Rectal smooth muscle tissue (tissue), 1 donor: Measurements from ENCODE around the gene JPH3.

Source experiments
- H3K27ac ChIP-seq: one replicate; pipeline ENCODE4 v1.7.0; 2013; ENCODE audit warnings: low read depth, low read length, inconsistent platforms
- H3K27me3 ChIP-seq: one replicate; pipeline ENCODE4 v1.7.0; 2013; ENCODE audit warnings: low read length; ENCODE audit not compliant: control insufficient read depth, insufficient read depth
- H3K36me3 ChIP-seq: one replicate; pipeline ENCODE4 v1.7.0; 2013; ENCODE audit warnings: low read length; ENCODE audit not compliant: control insufficient read depth, insufficient read depth
- H3K4me1 ChIP-seq: one replicate; pipeline ENCODE4 v1.7.0; 2013; ENCODE audit warnings: low read length; ENCODE audit not compliant: control insufficient read depth, insufficient read depth
- H3K4me3 ChIP-seq: one replicate; pipeline ENCODE4 v1.7.0; 2013; ENCODE audit warnings: low read length
- H3K9ac ChIP-seq: one replicate; pipeline ENCODE4 v1.7.0; 2013; ENCODE audit warnings: low read length

The JPH3 gene

DNA sequence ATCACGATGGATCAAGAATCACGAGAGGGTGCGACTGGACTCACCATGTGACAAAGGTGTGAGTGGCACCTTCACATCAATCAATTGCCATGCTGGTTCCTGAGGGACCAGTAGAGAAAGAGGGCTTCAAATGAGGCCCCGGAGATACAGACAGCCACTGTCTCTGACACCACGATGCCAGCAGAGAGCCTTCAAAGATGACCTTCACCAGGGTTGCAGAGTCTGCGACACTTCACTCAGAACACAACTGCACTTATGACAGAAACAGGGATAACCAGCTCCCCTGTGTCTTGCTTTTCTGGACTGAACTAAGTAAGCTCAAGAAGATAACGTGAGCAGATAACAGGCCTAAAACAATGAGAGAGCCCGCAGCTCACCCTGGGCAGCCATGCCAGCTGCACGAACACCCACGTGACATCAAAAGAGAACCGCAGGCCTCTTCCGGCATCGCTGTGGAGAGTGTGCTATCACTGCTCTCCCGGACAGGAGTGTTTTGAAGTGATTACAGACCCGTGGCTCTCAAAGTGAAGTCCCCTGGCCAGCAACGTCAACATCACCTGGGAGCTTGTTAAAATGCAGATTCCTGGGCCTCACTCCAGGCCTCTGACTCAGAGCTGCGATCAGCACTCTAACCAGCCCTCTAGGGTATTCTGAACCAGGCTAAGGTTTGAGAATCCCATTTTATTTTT, 127.1 kb downstream of the JPH3 start:
- Histone ChIP-seq H3K4me1 (no peaks in the 10 kb centered on the region), H3K27me3 (no peaks in the 10 kb centered on the region), H3K36me3 (peaks cover 19% of the 10 kb centered on the region), H3K9ac (no peak overlapping the region), H3K27ac (no peak overlapping the region), H3K4me3 (no peak overlapping the region)

DNA sequence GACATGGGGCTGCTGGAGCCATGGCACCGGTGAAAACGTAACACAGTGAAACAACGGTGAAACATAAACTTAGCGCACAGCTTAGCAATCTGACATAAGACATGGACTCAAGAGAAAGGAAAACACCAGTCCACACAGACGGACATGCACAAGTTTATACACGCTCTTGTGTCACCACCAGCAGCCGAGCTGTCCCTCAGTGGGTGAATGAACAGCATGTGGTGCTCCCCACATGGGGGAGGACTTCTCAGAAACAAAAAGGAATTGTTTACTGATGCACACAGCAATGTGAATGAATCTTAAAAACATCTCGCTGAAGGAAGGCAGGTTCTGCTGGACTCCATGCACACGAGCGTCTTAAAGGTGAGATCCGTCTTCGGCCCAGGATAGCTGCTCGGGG, 129.3 kb downstream of the JPH3 start:
- Histone ChIP-seq H3K27ac (no peak overlapping the region), H3K36me3 (peaks cover 24% of the 10 kb centered on the region), H3K27me3 (no peaks in the 10 kb centered on the region), H3K9ac (no peak overlapping the region), H3K4me3 (no peak overlapping the region), H3K4me1 (no peaks in the 10 kb centered on the region)

DNA sequence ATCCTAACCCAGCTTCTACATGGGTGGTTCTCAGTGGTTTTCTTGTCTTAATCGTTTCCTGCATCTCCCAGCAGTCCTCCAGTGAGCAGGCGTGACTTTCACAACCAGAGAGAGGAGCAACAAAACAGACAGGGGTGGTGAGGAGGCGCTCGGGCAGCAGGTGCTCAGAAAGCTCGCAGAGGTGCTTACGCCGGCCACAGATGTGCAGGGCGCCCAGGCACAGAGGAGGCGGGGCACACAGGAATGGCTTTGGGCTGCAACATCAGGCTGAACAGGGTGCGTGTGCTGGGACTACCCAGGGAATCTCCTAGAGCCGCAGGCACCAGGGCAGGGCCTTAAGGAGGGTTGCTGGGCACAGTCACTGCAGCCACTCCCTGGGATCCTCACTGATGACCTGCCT, 130.9 kb downstream of the JPH3 start:
- Histone ChIP-seq H3K4me3 (no peak overlapping the region), H3K27ac (no peak overlapping the region), H3K36me3 (peaks cover 16% of the 10 kb centered on the region), H3K27me3 (no peaks in the 10 kb centered on the region), H3K4me1 (no peaks in the 10 kb centered on the region), H3K9ac (no peak overlapping the region)

DNA sequence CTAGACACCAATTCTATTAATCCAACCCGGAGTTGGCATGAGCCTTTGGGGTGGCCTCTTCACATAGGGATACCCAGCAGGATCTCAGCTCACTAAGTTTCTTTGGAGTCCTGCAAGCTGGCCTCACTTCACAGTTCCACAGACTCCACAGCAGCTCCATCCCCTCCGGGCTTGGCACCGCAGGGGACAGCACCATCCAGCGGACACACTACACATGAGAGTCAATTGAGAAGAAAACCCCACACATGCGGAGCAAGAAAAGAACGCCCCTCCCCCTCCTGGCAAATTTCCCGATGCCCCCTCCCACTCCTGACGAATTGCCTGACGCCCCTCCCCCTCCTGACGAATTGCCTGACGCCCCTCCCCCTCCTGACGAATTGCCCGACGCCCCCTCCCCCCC, 132.3 kb downstream of the JPH3 start:
- Histone ChIP-seq H3K27ac (no peak overlapping the region), H3K9ac (no peak overlapping the region), H3K27me3 (no peaks in the 10 kb centered on the region), H3K4me3 (no peak overlapping the region), H3K4me1 (no peaks in the 10 kb centered on the region), H3K36me3 (peaks cover 11% of the 10 kb centered on the region)

DNA sequence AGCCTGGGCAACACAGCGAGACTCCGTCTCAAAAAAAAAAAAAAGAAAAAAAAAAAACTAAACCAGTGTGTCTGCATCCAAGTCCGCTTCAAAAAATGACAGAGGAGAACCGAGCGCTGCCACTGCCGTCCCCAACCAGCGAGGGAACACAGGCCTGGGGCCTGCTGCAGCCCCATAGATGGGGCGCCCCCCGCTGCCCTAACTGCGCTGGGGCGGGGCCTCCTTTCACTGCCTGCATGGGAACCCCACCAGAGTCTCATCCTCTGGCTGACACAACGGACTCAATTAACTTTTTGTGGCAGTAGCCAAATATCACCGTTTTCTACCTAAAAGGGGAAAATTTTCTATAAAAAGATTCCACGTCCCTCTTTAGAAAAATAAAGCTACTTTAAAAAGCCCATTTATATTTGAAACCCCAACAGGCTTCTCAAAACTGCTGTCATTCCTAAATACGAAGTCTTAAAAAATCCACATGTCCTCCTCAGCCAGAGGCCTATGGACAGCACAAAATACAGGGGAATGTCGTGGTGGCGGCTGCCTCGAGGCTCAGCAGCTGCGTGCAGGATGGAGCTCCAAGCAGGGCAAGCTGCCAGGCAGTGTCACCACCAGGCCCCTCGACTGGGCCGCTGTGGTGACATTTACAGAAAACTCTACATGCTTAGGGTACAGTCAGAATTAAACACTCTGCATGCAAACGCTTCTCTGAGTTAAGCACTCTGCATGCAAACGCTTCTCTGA, 133.1 kb downstream of the JPH3 start:
- no peak overlapping the region for H3K4me3 ChIP-seq
- H3K27me3 ChIP-seq: no peaks in the 10 kb centered on the region
- peaks cover 8% of the 10 kb centered on the region for H3K36me3 ChIP-seq
- H3K27ac ChIP-seq: no peak overlapping the region
- no peaks in the 10 kb centered on the region for H3K4me1 ChIP-seq
- no peak overlapping the region for H3K9ac ChIP-seq

DNA sequence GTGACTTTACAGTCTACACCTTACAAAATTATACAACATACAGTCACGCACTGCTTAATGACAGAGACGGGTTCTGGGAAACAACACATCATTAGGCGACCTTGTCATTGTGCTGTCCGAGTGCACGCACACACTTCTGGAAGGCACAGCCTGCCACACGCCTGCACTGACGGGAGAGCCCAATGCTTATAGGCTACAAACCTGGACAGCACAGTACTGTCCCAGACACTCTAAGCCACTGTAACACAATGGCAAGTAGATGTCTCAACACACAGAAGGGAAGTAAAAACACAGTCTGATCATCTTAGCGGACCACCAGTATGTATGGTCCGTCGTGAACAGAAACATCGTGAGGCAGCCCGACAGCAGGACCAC, 133.7 kb downstream of the JPH3 start:
- H3K4me1 ChIP-seq: no peaks in the 10 kb centered on the region
- H3K27me3 ChIP-seq: no peaks in the 10 kb centered on the region
- H3K36me3 ChIP-seq: peaks cover 10% of the 10 kb centered on the region
- no peak overlapping the region for H3K4me3 ChIP-seq
- H3K9ac ChIP-seq: no peak overlapping the region
- no peak overlapping the region for H3K27ac ChIP-seq

DNA sequence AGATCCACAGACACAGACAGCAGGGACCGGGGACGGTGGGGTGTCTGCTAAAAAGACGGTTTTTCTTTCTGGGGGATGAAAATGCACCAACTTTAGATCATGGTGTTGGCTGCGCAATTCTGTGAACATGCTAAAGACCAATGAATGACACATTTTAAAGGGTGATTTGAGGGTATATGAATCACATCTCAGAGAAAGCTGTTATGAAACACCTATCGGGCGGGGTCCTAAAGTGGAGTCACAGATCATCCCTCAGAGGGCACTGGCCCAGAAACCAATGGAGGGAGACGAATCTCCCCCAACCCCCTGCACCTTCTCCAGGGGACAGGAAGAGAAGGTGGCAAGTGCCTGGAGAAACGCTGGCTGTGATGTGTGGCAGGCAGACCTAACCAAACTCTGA, 137.5 kb downstream of the JPH3 start:
- peaks cover 2% of the 10 kb centered on the region for H3K4me1 ChIP-seq
- H3K36me3 ChIP-seq: peaks cover 7% of the 10 kb centered on the region
- no peak overlapping the region for H3K9ac ChIP-seq
- no peak overlapping the region for H3K27ac ChIP-seq
- no peaks in the 10 kb centered on the region for H3K27me3 ChIP-seq
- H3K4me3 ChIP-seq: no peak overlapping the region

DNA sequence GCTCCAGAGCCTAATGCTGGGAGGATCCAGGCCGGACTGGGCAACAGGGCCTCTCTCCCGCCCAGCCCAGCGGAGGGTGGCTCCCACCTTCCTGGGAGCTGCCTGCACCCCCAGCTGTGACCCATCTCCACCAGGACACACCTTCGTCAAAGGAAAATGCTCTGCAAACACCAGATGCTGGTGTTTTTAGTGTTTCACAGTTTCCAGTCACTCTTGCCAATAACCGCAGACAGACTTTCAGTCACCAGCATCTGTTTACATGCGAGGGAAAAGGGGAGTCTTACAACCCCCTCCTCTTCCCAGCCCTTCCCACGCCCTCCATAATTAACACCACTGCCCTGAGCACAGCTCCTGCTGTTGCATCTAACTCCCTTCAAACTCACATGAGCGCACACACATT, 138.1 kb downstream of the JPH3 start:
- no peaks in the 10 kb centered on the region for H3K27me3 ChIP-seq
- no peak overlapping the region for H3K9ac ChIP-seq
- no peak overlapping the region for H3K27ac ChIP-seq
- H3K4me1 ChIP-seq: peaks cover 2% of the 10 kb centered on the region
- H3K36me3 ChIP-seq: peaks cover 7% of the 10 kb centered on the region
- no peak overlapping the region for H3K4me3 ChIP-seq

DNA sequence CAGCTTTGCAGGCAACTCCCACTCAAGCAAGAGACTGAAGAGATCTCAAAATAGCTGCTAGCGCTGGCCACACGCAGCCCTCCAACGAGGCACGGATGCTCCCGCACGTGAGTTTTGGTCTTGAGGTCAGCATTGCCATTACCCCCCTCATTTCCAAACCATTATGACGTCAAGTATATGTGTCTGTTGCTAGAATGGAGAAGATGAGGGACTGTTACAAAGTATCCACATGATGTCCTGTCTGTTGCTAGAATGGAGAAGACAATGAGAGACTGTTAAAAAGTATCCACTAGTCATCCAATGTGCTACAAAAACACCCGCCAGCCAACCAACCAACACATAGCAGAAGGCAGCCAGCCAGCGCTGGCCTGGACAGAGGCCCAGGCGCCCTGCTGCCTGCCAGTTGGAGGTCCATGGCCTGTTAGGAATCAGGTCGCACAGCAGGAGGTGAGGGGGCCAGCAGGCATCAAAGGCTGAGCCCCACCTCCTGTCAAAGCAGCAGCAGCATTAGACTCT, 138.7 kb downstream of the JPH3 start:
- Histone ChIP-seq H3K4me3 (no peak overlapping the region), H3K9ac (no peak overlapping the region), H3K4me1 (peaks cover 2% of the 10 kb centered on the region), H3K36me3 (peaks cover 6% of the 10 kb centered on the region), H3K27me3 (no peaks in the 10 kb centered on the region), H3K27ac (no peak overlapping the region)

DNA sequence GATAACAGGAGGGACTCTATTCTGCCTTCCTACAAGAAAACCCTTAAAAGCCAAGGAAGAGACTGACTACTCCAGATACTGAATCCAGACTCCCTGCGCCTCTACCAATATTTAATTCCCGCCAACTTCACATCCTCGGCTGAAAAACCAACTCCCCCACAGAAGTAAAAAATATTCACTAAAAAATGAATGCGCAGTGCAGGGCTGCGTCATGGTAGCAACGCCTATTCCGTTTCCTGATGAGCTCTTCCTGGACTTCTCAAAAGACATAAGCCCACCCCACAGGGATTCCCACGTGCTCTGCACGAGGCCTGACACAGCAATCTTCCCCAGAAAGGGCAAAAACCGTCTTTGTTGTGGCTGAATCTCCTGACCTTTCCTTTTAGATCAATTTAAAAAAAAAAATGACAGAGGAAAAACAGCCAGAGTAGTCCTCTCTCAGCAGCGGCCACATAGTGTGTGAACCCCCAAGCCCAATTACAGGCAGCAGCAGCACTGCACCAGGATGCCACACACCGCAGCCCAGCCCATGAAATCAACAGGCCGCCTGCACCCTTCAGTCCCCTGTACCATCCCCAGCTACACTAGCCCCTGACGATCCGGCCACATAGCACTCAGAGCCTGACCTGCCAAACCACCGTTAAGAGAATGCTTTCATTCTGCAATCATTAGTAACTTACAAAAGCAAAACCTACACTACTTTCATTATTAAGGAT, 139.6 kb downstream of the JPH3 start:
- Histone ChIP-seq H3K27me3 (no peaks in the 10 kb centered on the region), H3K9ac (no peak overlapping the region), H3K4me1 (peaks cover 2% of the 10 kb centered on the region), H3K27ac (no peak overlapping the region), H3K36me3 (peaks cover 5% of the 10 kb centered on the region), H3K4me3 (no peak overlapping the region)

DNA sequence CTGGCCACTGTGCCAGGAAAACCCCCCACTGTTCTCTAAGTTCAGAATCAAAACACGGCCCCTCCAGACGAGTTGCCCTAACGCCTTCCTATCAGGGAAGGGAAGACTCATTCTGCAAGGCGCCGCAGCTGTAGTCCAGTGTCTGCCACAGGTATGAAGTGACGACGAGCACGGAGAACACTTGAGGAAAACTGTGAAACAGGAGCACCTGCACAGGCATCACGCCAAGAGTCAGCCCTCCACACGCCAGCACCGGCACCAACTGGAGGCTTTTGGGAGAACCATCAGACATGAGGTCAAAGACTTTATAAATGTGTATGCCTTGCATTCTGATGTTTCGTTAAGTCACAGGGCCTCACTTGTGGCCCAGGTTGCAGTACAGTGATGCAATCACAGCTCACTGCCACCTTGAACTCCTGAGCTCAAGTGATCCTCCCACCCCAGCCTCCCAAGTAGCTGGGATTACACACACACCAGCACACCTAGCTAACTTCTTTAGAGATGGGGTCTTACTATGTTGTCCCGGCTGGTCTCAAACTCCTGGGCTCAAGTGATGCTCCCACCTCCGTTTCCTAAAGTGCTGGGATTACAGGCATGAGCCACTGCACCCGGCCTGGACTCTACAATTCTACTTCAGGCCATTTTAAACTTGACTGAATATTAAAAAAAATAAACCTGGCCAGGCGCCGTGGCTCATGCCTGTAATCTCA, 140.6 kb downstream of the JPH3 start:
- H3K9ac ChIP-seq: no peak overlapping the region
- no peak overlapping the region for H3K4me3 ChIP-seq
- peaks cover 2% of the 10 kb centered on the region for H3K4me1 ChIP-seq
- no peaks in the 10 kb centered on the region for H3K27me3 ChIP-seq
- H3K27ac ChIP-seq: no peak overlapping the region
- H3K36me3 ChIP-seq: peaks cover 11% of the 10 kb centered on the region
